MM.1S (cell line): ENCODE measurements around the gene ADAMTS17.

Experiments
- CTCF ChIP-seq: fragments of 300-600 bp; sonication (generic); IDR thresholded peaks from 2 replicates; pipeline ENCODE4 v1.5.1; 2016; ENCODE audit warnings: antibody characterized with exemption, low read length, mixed read lengths
- EZH2 ChIP-seq: fragments of 300-600 bp; sonication (generic); optimal IDR thresholded peaks from 2 replicates; pipeline ENCODE3; 2017; ENCODE audit warnings: low read depth, mild to moderate bottlenecking, antibody characterized with exemption, low read length, mixed read lengths

GRCh38 chr15:100348578-100348977 lies 6.8 kb upstream of the ADAMTS17 start:
- TF ChIP-seq CTCF: no peak
- no peak for TF ChIP-seq EZH2
